ENCODE data around the gene AGAP1. TPM values are rescaled to one million over a fixed set of nuclear protein-coding genes. Genes with fewer than 3 reads are reported as not detected.
A peak's percentile ranks its signal among the peaks of the same experiment; 100 is the strongest.

AGAP1 gene
- total and polyA plus RNA-seq, 8 donors = 5.0 to 27.6 (median 17.4) TPM

- DNase-seq = peak in 1 of 6 donors; percentile 41
Observed at GRCh38 chr2:235523486-235524150, 29.8 kb downstream of the AGAP1 start.

GRCh38 chr2:235526166-235526565, 32.3 kb downstream of the AGAP1 start:
- Histone ChIP-seq H3K27ac (no peak overlapping the region), H3K4me3 (no peak overlapping the region), H3K36me3 (no peaks in the 10 kb centered on the region), H3K9me3 (no peaks in the 10 kb centered on the region), H3K4me1 (no peaks in the 10 kb centered on the region), H3K27me3 (no peaks in the 10 kb centered on the region)
- 36 to 49% methylated on average over 1 of the region's 1 CpG for WGBS, 2 donors
- no peak for TF ChIP-seq CTCF (IDR thresholded peaks at IDR 0.05)
- intact Hi-C loops (cut with DNase I) = no loop called here
- DNase-seq = no peak
- FAIRE-seq = no peak
- no peak for ATAC-seq

More at GRCh38 chr2:235523486-235524150, 29.8 kb downstream of the AGAP1 start:
- ATAC-seq (no peak), FAIRE-seq (no peak)
- intact Hi-C loops (cut with DNase I) = no loop called here
- 93 to 94% methylated on average over 17 to 18 of the region's 18 CpGs for WGBS, 2 donors
- Histone ChIP-seq H3K4me3 (no peak overlapping the region), H3K9me3 (no peaks in the 10 kb centered on the region), H3K27me3 (no peaks in the 10 kb centered on the region), H3K27ac (no peak overlapping the region), H3K4me1 (peaks cover 0 to 3% (median 0%) of the 10 kb centered on the region in 3 donors), H3K36me3 (no peaks in the 10 kb centered on the region)
- TF ChIP-seq CTCF (IDR thresholded peaks at IDR 0.05) = no peak

- intact Hi-C loops (cut with DNase I) = no loop called here
- H3K9me3 ChIP-seq = no peaks in the 10 kb centered on the region
- no peak for ATAC-seq
- DNase-seq = peak in 1 of 6 donors; percentile 5
- no peaks in the 10 kb centered on the region for H3K36me3 ChIP-seq
- no peaks in the 10 kb centered on the region for H3K4me1 ChIP-seq
- no peak for FAIRE-seq
- no peaks in the 10 kb centered on the region for H3K27me3 ChIP-seq
- no peak overlapping the region for H3K27ac ChIP-seq
- WGBS, 2 donors = 43 to 73% methylated on average over 7 of the region's 7 CpGs
- TF ChIP-seq CTCF (IDR thresholded peaks at IDR 0.05) = no peak
- no peak overlapping the region for H3K4me3 ChIP-seq
Observed at GRCh38 chr2:235527806-235528469, 34.1 kb downstream of the AGAP1 start.

GRCh38 chr2:235529621-235530020, 35.8 kb downstream of the AGAP1 start:
- Histone ChIP-seq H3K4me1 (peaks cover 0 to 3% (median 0%) of the 10 kb centered on the region in 3 donors), H3K27ac (no peak overlapping the region), H3K4me3 (no peak overlapping the region), H3K36me3 (no peaks in the 10 kb centered on the region), H3K27me3 (no peaks in the 10 kb centered on the region), H3K9me3 (no peaks in the 10 kb centered on the region)
- no peak for FAIRE-seq
- intact Hi-C loops (cut with DNase I) = no loop called here
- ATAC-seq = no peak
- WGBS, 2 donors = 94 to 97% methylated on average over 3 of the region's 3 CpGs
- peak in 1 of 6 donors; percentile 15 for DNase-seq
- TF ChIP-seq CTCF (IDR thresholded peaks at IDR 0.05) = no peak

- Histone ChIP-seq H3K9me3 (no peaks in the 10 kb centered on the region), H3K4me3 (no peak overlapping the region), H3K27me3 (no peaks in the 10 kb centered on the region), H3K27ac (no peak overlapping the region), H3K36me3 (no peaks in the 10 kb centered on the region), H3K4me1 (peaks cover 0 to 3% (median 0%) of the 10 kb centered on the region in 3 donors)
- peak in 1 of 6 donors; percentile 7 for DNase-seq
- WGBS, 2 donors = 94 to 95% methylated on average over 5 of the region's 5 CpGs
- intact Hi-C loops (cut with DNase I) = no loop called here
- TF ChIP-seq CTCF (IDR thresholded peaks at IDR 0.05) = no peak
- ATAC-seq = no peak
- FAIRE-seq = no peak
Observed at GRCh38 chr2:235530735-235531134, 36.9 kb downstream of the AGAP1 start.
